Measurements from ENCODE around the gene SORCS1. TPM values are rescaled to one million over a fixed set of nuclear protein-coding genes. Genes with fewer than 3 reads are reported as not detected.

The SORCS1 gene
- polyA plus RNA-seq, 1 of the 3 experiments (the other 2 are of a cell fraction): 0.66 TPM

DNA sequence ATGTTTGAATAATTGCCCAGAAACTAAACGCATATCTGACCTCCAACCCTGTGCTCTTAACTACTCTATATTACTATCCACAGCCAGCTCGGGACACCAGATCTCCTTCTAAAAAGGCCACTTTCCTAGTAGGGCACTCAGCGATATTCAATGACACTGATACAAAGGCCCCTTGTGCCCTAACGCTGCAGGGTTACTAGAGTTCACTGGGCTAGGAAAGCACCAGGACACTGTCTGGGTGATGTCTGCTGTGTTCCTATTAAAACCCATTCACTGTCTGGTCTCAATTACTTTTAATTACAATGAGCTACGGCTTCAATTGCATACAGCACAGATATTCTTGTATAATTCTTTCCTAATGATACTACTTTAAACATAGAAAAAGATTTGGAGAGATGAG lies 91.7 kb downstream of the SORCS1 start:
- H3K4me1 ChIP-seq (ENCODE audit: control insufficient read depth in 1 of 2, insufficient read depth in 2 of 2, low read depth in 1 of 2, low read length in 1 of 2): peaks cover 0 to 17% of the 10 kb centered on the region in 2 experiments; a peak in 2 of 4 replicates
- no peaks in the 10 kb centered on the region for H3K79me2 ChIP-seq (ENCODE audit: insufficient read depth)
- DNase-seq: peak; percentile 53
- H2AFZ ChIP-seq (ENCODE audit: low read depth): no peak overlapping the region
- no peaks in the 10 kb centered on the region for H3K36me3 ChIP-seq (replicated peaks in 1 of 2; ENCODE audit: control insufficient read depth in 1 of 2, insufficient read depth in 2 of 2, low read length in 1 of 2)
- H3F3A ChIP-seq (replicated peaks; ENCODE audit: insufficient read depth): no peaks in the 10 kb centered on the region
- H3K27ac ChIP-seq (ENCODE audit: low read depth in 2 of 2, low read length in 1 of 2): peak overlapping the region in 1 of 2 experiments; percentile 93; a peak in 2 of 4 replicates
- no peak overlapping the region for H3K4me2 ChIP-seq
- H3K27me3 ChIP-seq (ENCODE audit: insufficient read depth): no peaks in the 10 kb centered on the region
- POLR2A ChIA-PET: interaction anchor here (0.8 kb wide), 1 partner anchor 50 kb away, joined by 3 read pairs; no protein-coding TSS in a partner anchor
- CTCF ChIA-PET: interaction anchor here (0.8 to 1.9 kb wide), 3 partner anchors 13 to 367 kb away, joined by 3 to 8 read pairs (median 3); no protein-coding TSS in a partner anchor
- no peaks in the 10 kb centered on the region for H3K9me2 ChIP-seq
- H3K9ac ChIP-seq: no peak overlapping the region
- no peak overlapping the region for H3K4me3 ChIP-seq (ENCODE audit: low read depth in 2 of 2, low read length in 1 of 2)
- H3K9me3 ChIP-seq: no peaks in the 10 kb centered on the region
- no peaks in the 10 kb centered on the region for H4K20me1 ChIP-seq (ENCODE audit: insufficient read depth)
- WGBS (ENCODE audit: low lambda C conversion rate): 12% methylated on average over 5 of the region's 5 CpGs
- TF ChIP-seq GABPA (IDR thresholded peaks at IDR 0.05; ENCODE audit: low read depth): no peak
- TF ChIP-seq, protein P1, sequence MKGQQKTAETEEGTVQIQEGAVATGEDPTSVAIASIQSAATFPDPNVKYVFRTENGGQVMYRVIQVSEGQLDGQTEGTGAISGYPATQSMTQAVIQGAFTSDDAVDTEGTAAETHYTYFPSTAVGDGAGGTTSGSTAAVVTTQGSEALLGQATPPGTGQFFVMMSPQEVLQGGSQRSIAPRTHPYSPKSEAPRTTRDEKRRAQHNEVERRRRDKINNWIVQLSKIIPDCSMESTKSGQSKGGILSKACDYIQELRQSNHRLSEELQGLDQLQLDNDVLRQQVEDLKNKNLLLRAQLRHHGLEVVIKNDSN (IDR thresholded peaks at IDR 0.05; ENCODE audit: borderline replicate concordance, low read depth): no peak
- TF ChIP-seq NRF1 (IDR thresholded peaks at IDR 0.05; ENCODE audit: low read depth, low read length): no peak
- peak; percentile 24; the same call in 1 of the 2 replicates for TF ChIP-seq GATA2 (CRISPR knock-in tag; IDR thresholded peaks at IDR 0.05)
- TF ChIP-seq, protein P2, sequence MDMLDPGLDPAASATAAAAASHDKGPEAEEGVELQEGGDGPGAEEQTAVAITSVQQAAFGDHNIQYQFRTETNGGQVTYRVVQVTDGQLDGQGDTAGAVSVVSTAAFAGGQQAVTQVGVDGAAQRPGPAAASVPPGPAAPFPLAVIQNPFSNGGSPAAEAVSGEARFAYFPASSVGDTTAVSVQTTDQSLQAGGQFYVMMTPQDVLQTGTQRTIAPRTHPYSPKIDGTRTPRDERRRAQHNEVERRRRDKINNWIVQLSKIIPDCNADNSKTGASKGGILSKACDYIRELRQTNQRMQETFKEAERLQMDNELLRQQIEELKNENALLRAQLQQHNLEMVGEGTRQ (IDR thresholded peaks at IDR 0.05; ENCODE audit: borderline replicate concordance, low read depth, low read length): no peak
- TF ChIP-seq, protein P3, sequence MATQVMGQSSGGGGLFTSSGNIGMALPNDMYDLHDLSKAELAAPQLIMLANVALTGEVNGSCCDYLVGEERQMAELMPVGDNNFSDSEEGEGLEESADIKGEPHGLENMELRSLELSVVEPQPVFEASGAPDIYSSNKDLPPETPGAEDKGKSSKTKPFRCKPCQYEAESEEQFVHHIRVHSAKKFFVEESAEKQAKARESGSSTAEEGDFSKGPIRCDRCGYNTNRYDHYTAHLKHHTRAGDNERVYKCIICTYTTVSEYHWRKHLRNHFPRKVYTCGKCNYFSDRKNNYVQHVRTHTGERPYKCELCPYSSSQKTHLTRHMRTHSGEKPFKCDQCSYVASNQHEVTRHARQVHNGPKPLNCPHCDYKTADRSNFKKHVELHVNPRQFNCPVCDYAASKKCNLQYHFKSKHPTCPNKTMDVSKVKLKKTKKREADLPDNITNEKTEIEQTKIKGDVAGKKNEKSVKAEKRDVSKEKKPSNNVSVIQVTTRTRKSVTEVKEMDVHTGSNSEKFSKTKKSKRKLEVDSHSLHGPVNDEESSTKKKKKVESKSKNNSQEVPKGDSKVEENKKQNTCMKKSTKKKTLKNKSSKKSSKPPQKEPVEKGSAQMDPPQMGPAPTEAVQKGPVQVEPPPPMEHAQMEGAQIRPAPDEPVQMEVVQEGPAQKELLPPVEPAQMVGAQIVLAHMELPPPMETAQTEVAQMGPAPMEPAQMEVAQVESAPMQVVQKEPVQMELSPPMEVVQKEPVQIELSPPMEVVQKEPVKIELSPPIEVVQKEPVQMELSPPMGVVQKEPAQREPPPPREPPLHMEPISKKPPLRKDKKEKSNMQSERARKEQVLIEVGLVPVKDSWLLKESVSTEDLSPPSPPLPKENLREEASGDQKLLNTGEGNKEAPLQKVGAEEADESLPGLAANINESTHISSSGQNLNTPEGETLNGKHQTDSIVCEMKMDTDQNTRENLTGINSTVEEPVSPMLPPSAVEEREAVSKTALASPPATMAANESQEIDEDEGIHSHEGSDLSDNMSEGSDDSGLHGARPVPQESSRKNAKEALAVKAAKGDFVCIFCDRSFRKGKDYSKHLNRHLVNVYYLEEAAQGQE (IDR thresholded peaks at IDR 0.05; ENCODE audit: low read depth, low read length): no peak
- no peak for TF ChIP-seq MEF2A (IDR thresholded peaks at IDR 0.05; ENCODE audit: borderline replicate concordance, low read depth)
- no peak for TF ChIP-seq SIN3A (IDR thresholded peaks at IDR 0.05; ENCODE audit: borderline replicate concordance, low read depth, low read length)
- no peak for TF ChIP-seq JUND (IDR thresholded peaks at IDR 0.05)
- no peak for TF ChIP-seq EZH2phosphoT487 (IDR thresholded peaks at IDR 0.05; ENCODE audit: borderline replicate concordance, low read depth)
- no peak for TF ChIP-seq POLR2AphosphoS5 (IDR thresholded peaks at IDR 0.05; ENCODE audit: low read depth, low read length)
- TF ChIP-seq RCOR1 (IDR thresholded peaks at IDR 0.05; ENCODE audit: low read length): peak; percentile 50; the same call in 1 of the 2 replicates
- TF ChIP-seq, protein P4, sequence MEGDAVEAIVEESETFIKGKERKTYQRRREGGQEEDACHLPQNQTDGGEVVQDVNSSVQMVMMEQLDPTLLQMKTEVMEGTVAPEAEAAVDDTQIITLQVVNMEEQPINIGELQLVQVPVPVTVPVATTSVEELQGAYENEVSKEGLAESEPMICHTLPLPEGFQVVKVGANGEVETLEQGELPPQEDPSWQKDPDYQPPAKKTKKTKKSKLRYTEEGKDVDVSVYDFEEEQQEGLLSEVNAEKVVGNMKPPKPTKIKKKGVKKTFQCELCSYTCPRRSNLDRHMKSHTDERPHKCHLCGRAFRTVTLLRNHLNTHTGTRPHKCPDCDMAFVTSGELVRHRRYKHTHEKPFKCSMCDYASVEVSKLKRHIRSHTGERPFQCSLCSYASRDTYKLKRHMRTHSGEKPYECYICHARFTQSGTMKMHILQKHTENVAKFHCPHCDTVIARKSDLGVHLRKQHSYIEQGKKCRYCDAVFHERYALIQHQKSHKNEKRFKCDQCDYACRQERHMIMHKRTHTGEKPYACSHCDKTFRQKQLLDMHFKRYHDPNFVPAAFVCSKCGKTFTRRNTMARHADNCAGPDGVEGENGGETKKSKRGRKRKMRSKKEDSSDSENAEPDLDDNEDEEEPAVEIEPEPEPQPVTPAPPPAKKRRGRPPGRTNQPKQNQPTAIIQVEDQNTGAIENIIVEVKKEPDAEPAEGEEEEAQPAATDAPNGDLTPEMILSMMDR (IDR thresholded peaks at IDR 0.05): no peak
- TF ChIP-seq, protein P5, sequence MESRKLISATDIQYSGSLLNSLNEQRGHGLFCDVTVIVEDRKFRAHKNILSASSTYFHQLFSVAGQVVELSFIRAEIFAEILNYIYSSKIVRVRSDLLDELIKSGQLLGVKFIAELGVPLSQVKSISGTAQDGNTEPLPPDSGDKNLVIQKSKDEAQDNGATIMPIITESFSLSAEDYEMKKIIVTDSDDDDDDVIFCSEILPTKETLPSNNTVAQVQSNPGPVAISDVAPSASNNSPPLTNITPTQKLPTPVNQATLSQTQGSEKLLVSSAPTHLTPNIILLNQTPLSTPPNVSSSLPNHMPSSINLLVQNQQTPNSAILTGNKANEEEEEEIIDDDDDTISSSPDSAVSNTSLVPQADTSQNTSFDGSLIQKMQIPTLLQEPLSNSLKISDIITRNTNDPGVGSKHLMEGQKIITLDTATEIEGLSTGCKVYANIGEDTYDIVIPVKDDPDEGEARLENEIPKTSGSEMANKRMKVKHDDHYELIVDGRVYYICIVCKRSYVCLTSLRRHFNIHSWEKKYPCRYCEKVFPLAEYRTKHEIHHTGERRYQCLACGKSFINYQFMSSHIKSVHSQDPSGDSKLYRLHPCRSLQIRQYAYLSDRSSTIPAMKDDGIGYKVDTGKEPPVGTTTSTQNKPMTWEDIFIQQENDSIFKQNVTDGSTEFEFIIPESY (IDR thresholded peaks at IDR 0.05; ENCODE audit: borderline replicate concordance, low read depth): no peak
- TF ChIP-seq FOSL2 (IDR thresholded peaks at IDR 0.05; ENCODE audit: borderline replicate concordance, low read depth): no peak
- no peak for TF ChIP-seq TAF1 (IDR thresholded peaks at IDR 0.05; ENCODE audit: borderline replicate concordance, low read depth, low read length)
- TF ChIP-seq EP300 (IDR thresholded peaks at IDR 0.05; ENCODE audit: borderline replicate concordance in 1 of 2, low read depth in 1 of 2, low read length in 1 of 2): peak in 1 of 2 experiments; percentile 81; a peak in 2 of 4 replicates
- TF ChIP-seq NFIC (IDR thresholded peaks at IDR 0.05; ENCODE audit: borderline replicate concordance): no peak
- TF ChIP-seq RFX5 (IDR thresholded peaks at IDR 0.05; ENCODE audit: low read length): no peak; the same call in 1 of the 2 replicates
- TF ChIP-seq, protein P6, sequence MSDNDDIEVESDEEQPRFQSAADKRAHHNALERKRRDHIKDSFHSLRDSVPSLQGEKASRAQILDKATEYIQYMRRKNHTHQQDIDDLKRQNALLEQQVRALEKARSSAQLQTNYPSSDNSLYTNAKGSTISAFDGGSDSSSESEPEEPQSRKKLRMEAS (IDR thresholded peaks at IDR 0.05; ENCODE audit: low read depth): no peak
- no peak for TF ChIP-seq FOXM1 (IDR thresholded peaks at IDR 0.05; ENCODE audit: low read depth)
- TF ChIP-seq, protein P7, sequence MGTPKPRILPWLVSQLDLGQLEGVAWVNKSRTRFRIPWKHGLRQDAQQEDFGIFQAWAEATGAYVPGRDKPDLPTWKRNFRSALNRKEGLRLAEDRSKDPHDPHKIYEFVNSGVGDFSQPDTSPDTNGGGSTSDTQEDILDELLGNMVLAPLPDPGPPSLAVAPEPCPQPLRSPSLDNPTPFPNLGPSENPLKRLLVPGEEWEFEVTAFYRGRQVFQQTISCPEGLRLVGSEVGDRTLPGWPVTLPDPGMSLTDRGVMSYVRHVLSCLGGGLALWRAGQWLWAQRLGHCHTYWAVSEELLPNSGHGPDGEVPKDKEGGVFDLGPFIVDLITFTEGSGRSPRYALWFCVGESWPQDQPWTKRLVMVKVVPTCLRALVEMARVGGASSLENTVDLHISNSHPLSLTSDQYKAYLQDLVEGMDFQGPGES (IDR thresholded peaks at IDR 0.05; ENCODE audit: low read depth, low read length): no peak
- no peak for TF ChIP-seq YY1 (IDR thresholded peaks at IDR 0.05; ENCODE audit: low read depth)
